Measurements from ENCODE around the gene OR4E1.
A peak's percentile ranks its signal among the peaks of the same experiment; 100 is the strongest.
"Not testable (repeated sequence)": the region's sequence is repeated elsewhere in the genome, so short reads cannot be mapped to it uniquely, and the experiment has no call there.

OR4E1 gene, protein sequence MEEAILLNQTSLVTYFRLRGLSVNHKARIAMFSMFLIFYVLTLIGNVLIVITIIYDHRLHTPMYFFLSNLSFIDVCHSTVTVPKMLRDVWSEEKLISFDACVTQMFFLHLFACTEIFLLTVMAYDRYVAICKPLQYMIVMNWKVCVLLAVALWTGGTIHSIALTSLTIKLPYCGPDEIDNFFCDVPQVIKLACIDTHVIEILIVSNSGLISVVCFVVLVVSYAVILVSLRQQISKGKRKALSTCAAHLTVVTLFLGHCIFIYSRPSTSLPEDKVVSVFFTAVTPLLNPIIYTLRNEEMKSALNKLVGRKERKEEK

GRCh38 chr14:21673718-21674117, at the start of gene OR4E1:
OR4E1 (minus strand) TSS chr14:21673818; CDS start chr14:21670935, 2,883 bp downstream.
- no peak for DNase-seq (ENCODE audit: low spot score)

GRCh38 chr14:21721504-21721903, 47.9 kb upstream of the OR4E1 start:
- no peak for DNase-seq (ENCODE audit: low spot score)

DNA sequence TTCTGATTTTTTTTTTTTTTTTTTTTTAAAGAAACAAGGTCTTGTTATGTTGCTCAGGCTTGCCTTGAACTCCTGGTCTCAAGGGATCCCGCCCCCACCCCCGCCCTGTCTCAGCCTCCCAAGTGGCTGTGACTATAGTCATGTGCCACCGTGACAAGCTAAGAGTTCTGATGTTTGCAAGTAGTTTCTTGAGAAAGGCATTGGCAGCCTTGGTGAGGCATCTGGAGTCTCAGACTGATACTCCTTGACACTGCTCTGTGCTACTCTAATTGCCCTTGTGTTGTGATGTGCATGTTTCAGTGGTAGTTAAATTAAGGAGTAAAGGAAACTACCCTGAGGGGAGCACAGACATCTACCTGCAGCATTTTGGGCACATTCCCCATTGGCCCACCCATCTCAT, 46.2 kb upstream of the OR4E1 start:
- no peak for DNase-seq (ENCODE audit: low spot score)

- no peak for DNase-seq (ENCODE audit: low spot score)
Observed at GRCh38 chr14:21714318-21714929, 40.8 kb upstream of the OR4E1 start.

GRCh38 chr14:21712036-21712435, 38.4 kb upstream of the OR4E1 start:
- no peak for DNase-seq (ENCODE audit: low spot score)

- DNase-seq (ENCODE audit: low spot score): peak; percentile 54
Observed at GRCh38 chr14:21711360-21711961, 37.8 kb upstream of the OR4E1 start.

DNA sequence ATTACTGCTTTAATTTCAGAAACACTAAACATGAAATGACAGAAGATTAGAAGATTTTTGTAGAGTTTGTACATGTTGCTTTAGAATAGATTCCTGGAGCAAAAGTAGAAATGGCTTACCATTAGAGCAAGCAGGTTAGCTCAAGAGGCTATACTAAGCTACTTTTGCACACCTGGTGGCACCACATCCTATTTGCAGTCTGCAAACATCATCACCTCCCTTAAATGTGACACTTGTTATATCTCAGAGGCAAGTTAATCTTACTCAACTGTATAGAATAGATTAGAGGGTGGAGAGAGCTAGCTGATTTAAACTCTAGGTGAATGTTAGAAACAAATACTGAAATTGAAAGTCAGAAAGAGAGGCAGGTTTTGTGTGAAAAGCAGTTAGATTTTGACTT, 30.7 kb upstream of the OR4E1 start:
- DNase-seq (ENCODE audit: low spot score): no peak

DNA sequence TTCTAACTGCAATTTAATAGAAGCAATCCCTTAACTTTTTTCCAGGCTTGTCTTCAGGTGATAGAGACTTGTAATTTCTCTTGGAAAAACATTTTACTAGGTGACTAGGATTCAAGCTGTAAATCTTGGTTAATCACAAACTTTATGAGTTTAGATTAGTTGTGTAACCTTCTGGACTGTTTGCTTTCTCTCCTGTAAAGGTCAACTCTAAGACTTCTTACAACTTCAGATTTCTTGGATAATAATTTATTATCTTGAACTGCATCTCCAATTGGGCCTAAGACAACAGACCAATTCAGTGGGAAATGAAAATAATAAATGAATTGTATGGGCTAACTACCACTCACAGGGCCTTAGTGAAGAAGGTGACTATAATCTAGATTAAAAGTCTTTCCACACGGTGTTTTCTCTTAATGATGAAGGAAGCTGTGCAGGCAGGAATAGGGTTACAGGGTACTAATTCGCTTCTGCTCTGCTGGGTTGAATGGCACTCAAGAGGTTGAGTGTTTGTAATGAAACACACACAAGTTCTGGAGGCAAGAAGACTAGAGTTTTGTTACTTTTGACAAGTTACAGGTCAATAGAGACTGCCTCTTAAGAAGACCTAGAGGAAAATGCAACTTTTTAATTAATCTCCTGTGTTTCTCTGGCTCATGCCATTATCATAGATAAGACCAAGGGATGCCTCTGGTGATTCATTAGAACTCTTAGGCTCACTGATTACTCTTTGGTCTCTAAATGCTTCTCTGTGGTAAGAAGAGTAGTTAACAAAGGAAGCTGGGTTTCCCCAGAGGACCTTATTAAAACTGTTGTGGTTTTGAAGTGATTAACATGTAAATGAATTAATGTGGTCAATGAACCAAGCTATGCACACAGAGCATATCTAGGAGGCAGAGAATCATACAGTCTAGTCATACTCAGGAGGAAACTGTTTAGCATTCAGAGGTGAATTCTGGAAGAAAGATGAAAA, 30.0 kb upstream of the OR4E1 start:
- no peak for DNase-seq (ENCODE audit: low spot score)

- DNase-seq (ENCODE audit: low spot score): no peak
Observed at GRCh38 chr14:21702316-21702715, 28.7 kb upstream of the OR4E1 start.

- DNase-seq (ENCODE audit: low spot score): no peak
Observed at GRCh38 chr14:21699551-21699950, 25.9 kb upstream of the OR4E1 start.

- DNase-seq (ENCODE audit: low spot score): not testable (repeated sequence)
Observed at GRCh38 chr14:21698538-21698937, 24.9 kb upstream of the OR4E1 start.

DNA sequence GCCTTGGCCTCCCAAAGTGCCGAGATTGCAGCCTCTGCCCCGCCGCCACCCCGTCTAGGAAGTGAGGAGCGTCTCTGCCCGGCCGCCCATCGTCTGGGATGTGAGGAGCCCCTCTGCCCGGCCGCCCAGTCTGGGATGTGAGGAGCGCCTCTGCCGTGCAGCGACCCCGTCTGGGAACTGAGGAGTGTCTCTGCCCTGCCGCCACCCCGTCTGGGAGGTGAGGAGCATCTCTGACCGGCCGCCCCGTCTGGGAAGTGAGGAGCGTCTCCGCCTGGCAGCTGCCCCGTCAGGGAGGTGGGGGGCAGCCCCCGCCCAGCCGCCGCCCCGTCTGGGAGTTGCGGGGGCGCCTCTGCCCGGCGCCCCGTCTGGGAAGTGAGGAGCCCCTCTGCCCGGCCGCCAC, 24.0 kb upstream of the OR4E1 start:
- DNase-seq (ENCODE audit: low spot score): not testable (repeated sequence)

DNA sequence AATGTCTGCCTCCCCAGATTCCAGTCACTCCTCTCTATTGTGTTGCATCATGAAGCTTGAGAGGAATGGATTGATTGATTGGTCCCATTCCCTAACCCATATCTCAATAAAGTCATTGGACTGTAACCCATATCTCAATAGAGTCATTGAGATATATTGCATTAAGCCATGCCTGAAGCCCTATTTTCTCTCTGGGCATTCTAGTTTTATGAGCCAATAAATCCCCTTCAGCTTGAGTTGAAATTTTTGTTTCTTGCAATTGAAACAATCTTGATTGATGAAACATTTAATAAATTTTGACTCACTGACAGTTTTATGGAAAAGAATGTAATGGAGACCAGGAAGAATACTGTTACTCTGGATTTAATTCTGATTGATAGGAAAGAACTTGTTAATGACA, 20.8 kb upstream of the OR4E1 start:
- DNase-seq (ENCODE audit: low spot score): no peak

DNA sequence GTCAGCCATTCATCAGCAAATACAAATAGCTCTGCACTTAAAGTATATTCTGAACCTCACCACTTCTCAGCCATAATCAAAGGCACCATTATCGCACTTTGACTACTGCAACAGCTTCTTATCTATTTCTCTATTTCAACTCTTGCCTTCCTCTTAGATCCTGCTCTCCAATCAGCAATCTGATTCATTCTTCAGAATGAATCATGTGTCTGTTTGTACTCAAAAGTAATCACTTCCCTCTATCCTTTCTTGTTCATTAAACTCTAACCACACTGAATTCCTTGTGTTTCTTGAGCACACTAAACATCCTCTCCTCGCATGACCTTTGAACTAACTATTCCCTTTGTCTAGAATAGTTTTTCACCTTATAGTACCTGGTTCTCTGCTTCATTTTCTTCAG, 12.8 kb upstream of the OR4E1 start:
- peak; percentile 14 for DNase-seq (ENCODE audit: low spot score)

GRCh38 chr14:21680072-21680471, 6.5 kb upstream of the OR4E1 start:
- DNase-seq (ENCODE audit: low spot score): peak; percentile 15

GRCh38 chr14:21675566-21675965, 1.9 kb upstream of the OR4E1 start:
- DNase-seq (ENCODE audit: low spot score): no peak

DNA sequence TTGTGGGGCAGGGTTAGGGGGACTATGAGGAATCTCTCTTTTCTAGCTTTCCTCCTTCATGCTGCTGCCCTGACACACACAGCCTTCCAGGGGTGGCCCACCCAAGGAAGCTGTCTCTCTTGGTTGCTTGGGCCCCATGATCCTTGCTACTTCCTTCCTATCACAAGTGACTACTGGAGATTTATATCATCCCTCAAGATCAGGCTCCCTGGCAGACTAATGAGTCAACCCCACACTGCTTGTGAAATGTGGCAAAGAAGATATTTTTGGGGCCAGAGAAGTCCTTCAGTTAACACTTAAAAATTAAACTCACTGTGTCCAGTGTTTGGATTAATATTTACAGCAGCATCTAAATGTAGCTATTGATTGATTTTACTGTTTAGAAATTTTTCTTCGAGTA, 1.5 kb downstream of the OR4E1 start:
- DNase-seq (ENCODE audit: low spot score): no peak

- DNase-seq (ENCODE audit: low spot score): no peak
Observed at GRCh38 chr14:21671371-21671770, 2.2 kb downstream of the OR4E1 start.

- no peak for DNase-seq (ENCODE audit: low spot score)
Observed at GRCh38 chr14:21669284-21669683, 4.3 kb downstream of the OR4E1 start.

DNA sequence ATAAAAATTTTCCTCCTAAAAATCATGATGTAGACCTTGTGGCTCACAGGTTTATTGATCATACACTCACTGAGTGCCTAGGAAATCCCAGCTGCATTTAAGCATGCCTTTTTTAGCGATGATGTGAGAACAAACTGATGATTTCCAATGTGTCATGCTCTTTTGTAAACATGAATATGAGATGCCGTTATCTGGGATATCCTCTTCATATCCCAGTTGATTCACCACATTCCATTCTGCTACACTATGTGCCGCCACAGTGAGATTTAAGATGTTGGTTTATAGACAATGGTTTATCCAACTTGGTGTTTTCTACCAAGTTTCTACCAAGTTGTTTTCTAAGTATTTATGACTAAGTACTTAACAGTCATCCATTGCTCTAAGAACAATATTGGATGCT, 5.2 kb downstream of the OR4E1 start:
- peak; percentile 4 for DNase-seq (ENCODE audit: low spot score)

GRCh38 chr14:21656980-21657379, 16.6 kb downstream of the OR4E1 start:
- no peak for DNase-seq (ENCODE audit: low spot score)

GRCh38 chr14:21654215-21654614, 19.4 kb downstream of the OR4E1 start:
- DNase-seq (ENCODE audit: low spot score): no peak
